Lower leg skin (tissue), 4 donors: ENCODE measurements around the gene ABCC4. TPM values are rescaled to one million over a fixed set of nuclear protein-coding genes. Genes with fewer than 3 reads are reported as not detected.
"Not testable (repeated sequence)": the region's sequence is repeated elsewhere in the genome, so short reads cannot be mapped to it uniquely, and the experiment has no call there.

Experiments used
- DNase-seq, 2 donors: peaks; one replicate each; pipeline ENCODE4 v3.0.0-alpha.2; 2019; ENCODE audit warnings: low spot score in 2 of 2
- H3K4me3 ChIP-seq: fragments of 200-600 bp; sonication (generic); 2 replicates; pipeline ENCODE4 v1.5.1; 2017; ENCODE audit warnings: mild to moderate bottlenecking, low read depth; ENCODE audit not compliant: poor library complexity, severe bottlenecking
- POLR2A ChIP-seq, 2 donors: fragments of 450-650 bp; IDR thresholded peaks; one replicate each; pipeline ENCODE4 v1.6.1; 2016 to 2017; ENCODE audit warnings: antibody characterized with exemption in 2 of 2, mild to moderate bottlenecking in 1 of 2, moderate library complexity in 1 of 2
- WGBS, 2 donors: methylation state at CpG; one replicate each; pipeline ENCODE4 v1.1.5; 2018; 5-methylcytosine and 5-hydroxymethylcytosine counted together
- intact Hi-C: fragments of 100-400 bp; cut with DNase I; formaldehyde crosslinking; loops from one replicate; pipeline ENCODE4 v1.15.0; 2023; ENCODE audit warnings: low total_unique reads
- total RNA-seq, 4 donors: library from RNA; depleted of rRNA; stranded (reverse); fragments of >200 nt; gene quantifications; one replicate each; pipeline ENCODE4 v1.1.0, GENCODE V29; 2016
- TF ChIP-seq, protein P1 (sequence below), 3 donors: fragments of 450-650 bp; IDR thresholded peaks; one replicate each; pipeline ENCODE4 v1.5.1; 2016; ENCODE audit warnings: antibody characterized with exemption in 3 of 3, mild to moderate bottlenecking in 3 of 3, moderate library complexity in 2 of 3

The ABCC4 gene
- total RNA-seq, 4 donors from 2014 or later, result 5.1 to 30.9 (median 11.1) TPM

DNA sequence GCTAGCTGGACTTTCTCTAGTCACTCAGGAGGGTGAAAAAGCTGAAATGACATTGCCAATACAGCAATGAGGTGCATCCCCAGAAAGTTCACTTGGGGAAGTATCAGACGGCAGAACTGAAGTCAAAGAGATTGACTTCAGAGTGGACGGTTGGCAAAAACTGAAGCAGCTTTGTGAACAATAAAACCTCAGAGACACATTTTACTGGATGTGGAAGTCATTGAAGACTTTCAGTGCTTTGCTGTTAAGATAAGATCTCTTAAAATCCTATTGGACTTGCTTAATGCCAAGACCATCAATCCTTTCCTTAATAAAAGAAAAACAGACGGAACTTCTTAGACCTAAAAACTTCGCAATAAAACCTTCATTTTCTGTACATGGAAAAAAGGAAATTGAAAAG lies 103.7 kb downstream of the ABCC4 start:
- 63 to 82% methylated on average over 4 of the region's 4 CpGs for WGBS, 2 donors
- no peak overlapping the region for H3K4me3 ChIP-seq
- peak in 1 of 2 donors; percentile 1 for DNase-seq
- no peak for TF ChIP-seq POLR2A (IDR thresholded peaks at IDR 0.05)
- TF ChIP-seq, protein P1, sequence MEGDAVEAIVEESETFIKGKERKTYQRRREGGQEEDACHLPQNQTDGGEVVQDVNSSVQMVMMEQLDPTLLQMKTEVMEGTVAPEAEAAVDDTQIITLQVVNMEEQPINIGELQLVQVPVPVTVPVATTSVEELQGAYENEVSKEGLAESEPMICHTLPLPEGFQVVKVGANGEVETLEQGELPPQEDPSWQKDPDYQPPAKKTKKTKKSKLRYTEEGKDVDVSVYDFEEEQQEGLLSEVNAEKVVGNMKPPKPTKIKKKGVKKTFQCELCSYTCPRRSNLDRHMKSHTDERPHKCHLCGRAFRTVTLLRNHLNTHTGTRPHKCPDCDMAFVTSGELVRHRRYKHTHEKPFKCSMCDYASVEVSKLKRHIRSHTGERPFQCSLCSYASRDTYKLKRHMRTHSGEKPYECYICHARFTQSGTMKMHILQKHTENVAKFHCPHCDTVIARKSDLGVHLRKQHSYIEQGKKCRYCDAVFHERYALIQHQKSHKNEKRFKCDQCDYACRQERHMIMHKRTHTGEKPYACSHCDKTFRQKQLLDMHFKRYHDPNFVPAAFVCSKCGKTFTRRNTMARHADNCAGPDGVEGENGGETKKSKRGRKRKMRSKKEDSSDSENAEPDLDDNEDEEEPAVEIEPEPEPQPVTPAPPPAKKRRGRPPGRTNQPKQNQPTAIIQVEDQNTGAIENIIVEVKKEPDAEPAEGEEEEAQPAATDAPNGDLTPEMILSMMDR (IDR thresholded peaks at IDR 0.05), result no peak
- intact Hi-C loops, result no loop called here

DNA sequence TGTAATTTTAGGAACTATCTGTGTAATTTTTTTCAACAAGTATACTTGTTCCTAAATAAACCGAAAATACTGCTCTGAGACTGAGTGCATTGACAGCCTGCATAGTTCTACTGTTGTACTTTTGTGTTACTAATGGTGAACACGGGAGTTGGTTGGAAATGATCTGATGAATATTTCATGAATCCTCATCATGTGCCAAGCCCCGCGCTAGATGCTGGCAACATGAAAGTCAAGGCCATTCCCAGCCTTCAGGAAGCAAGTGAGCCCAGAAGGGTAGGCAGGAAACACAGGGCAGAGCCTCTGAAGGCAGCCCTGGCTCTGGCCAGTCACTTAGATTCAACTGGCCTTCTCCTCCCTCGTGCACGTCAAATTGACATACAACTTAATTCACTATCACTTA lies 106.1 kb downstream of the ABCC4 start:
- 66 to 73% methylated on average over 6 of the region's 6 CpGs for WGBS, 2 donors
- intact Hi-C loops, result no loop called here

DNA sequence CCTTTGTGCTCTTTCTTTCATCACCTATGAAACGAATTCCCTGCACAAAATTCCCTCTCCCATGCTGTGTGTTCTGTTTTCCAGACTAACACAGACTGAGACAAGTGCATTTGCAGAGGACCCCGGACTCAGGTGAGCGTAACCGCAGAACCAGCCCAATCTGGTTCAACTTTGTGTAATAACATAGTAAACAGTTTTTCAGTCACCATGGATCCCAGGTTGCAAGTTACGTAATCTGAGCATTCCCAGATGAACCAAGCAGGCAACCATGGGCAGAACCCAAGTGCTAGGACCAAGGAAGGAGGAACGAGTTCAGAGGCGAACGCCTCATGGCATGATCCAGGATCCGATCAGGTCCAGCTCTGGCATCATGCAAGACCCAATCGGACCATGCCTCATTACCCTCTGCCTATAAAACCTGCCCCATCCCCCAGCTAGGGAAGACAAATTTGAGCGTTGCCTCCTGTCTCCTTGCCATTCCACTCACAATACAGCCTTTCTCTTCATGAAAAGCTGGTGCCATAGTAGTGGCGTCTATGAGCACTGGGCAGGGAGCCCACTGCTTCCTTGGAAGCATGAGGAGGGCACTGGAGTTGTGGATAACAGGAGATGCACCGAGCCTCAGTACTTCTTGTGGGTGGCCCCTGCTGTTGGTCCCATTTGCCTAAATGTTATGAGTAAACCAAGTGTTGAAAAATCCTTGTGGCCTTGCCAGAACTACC lies 107.6 kb downstream of the ABCC4 start:
- no peak for TF ChIP-seq POLR2A (IDR thresholded peaks at IDR 0.05)
- TF ChIP-seq, protein P1 (IDR thresholded peaks at IDR 0.05), result no peak
- 87 to 91% methylated on average over 13 of the region's 13 CpGs for WGBS, 2 donors
- no peak for DNase-seq
- no peak overlapping the region for H3K4me3 ChIP-seq
- intact Hi-C loops, result loop anchor here (5.0 kb wide), 1 partner anchor 189 kb away; no protein-coding TSS in a partner anchor

More for the DNA sequence above, 106.1 kb downstream of the ABCC4 start:
- DNase-seq, result no peak
- TF ChIP-seq, protein P1 (IDR thresholded peaks at IDR 0.05), result no peak
- no peak for TF ChIP-seq POLR2A (IDR thresholded peaks at IDR 0.05)
- H3K4me3 ChIP-seq, result no peak overlapping the region

DNA sequence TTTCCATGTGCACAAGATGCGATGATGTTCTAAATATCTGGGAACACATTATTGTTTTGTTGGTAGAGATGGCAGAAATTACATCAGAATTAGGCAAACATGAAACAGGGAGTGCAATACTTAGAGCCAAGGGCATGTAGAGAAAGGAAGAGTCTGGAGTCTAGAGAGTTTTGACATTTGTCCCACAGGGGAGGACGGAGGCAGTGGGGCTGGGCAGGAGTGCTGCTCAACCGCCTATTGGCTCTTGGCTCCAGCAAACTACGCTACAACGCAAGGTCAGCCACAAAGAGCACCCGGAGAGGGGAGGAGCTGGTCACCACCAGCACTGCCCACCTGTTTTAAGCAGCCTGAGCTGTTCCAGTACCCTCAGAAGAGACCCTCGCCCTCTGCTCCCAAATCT lies 108.3 kb downstream of the ABCC4 start:
- H3K4me3 ChIP-seq, result no peak overlapping the region
- WGBS, 2 donors, result 72 to 88% methylated on average over 7 of the region's 7 CpGs
- intact Hi-C loops, result loop anchor here (5.0 kb wide), 1 partner anchor 189 kb away; no protein-coding TSS in a partner anchor
- TF ChIP-seq, protein P1 (IDR thresholded peaks at IDR 0.05), result no peak
- no peak for TF ChIP-seq POLR2A (IDR thresholded peaks at IDR 0.05)
- DNase-seq, result no peak

DNA sequence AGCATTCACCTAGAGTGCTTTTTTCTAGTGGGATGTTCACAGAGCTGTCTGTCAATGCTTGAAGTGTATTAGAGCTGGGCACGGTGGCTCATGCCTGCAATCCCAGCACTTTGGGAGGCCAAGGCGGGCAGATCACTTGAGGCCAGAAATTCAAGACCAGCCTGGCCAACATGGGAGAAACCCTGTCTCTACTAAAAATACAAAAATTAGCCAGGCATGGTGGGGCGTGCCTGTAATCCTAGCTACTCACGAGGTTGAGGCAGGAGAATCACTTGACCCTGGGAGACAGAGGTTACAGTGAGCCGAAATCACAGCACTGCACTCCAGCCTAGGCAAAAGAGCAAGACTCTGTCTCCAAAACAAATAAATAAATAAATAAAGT lies 108.7 kb downstream of the ABCC4 start:
- intact Hi-C loops, result loop anchor here (5.0 kb wide), 1 partner anchor 190 kb away; no protein-coding TSS in a partner anchor
- not testable (repeated sequence) for DNase-seq, H3K4me3 ChIP-seq
- WGBS, 2 donors, result 89 to 93% methylated on average over 5 of the region's 5 CpGs

DNA sequence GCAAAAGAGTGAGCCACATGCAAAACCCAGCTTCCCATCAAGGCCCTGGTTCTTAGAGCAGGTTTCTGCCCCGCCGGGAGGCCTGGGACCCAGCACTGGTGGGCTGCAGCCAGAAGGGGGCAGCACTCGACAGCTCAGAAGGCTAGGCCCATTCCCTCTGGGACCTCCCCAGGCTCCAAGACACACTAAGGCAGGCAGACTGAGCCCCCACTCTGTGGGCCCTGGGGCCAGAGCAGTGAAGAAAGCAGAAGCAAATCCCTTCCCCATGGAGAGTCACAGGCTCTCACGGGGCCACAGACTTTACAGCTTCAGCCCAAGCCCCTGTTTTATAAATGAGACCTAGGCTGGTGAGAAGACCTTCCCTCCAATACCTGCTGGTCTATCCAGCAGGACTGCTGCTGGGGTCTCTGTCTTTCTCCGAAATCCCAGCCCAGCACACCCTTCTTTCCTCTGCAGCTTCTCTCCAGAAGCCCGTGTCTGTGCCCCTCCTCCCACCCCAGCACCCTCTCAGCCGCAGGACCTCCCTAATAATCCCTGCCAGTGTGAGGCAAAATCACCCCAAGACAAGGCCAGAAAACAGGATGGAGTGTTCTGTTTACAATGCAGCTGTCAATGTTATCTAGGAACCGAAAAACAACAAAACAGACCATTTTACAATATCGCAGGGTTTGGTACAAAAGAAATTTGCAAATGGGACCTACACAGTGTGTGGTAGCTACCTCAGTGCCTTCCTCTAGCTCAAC lies 109.3 kb downstream of the ABCC4 start:
- no peak overlapping the region for H3K4me3 ChIP-seq
- no peak for TF ChIP-seq POLR2A (IDR thresholded peaks at IDR 0.05)
- TF ChIP-seq, protein P1 (IDR thresholded peaks at IDR 0.05), result no peak
- intact Hi-C loops, result loop anchor here (5.0 kb wide), 1 partner anchor 190 kb away; no protein-coding TSS in a partner anchor
- 61 to 78% methylated on average over 9 of the region's 9 CpGs for WGBS, 2 donors
- peak; percentile 35 to 88 for DNase-seq
